HEK293T (cell line): ENCODE data around the gene NFASC.

Experiments used
- ARNT ChIP-seq: fragments of 450-650 bp; IDR thresholded peaks from 2 replicates; pipeline ENCODE4 v1.6.1; 2017; ENCODE audit warnings: mild to moderate bottlenecking
- BHLHE40 ChIP-seq: fragments of 450-650 bp; IDR thresholded peaks from 2 replicates; pipeline ENCODE4 v1.6.1; 2016; ENCODE audit warnings: mild to moderate bottlenecking, moderate library complexity, borderline replicate concordance
- ELF4 ChIP-seq: fragments of 450-650 bp; IDR thresholded peaks from 2 replicates; pipeline ENCODE4 v1.6.1; 2017; ENCODE audit warnings: antibody characterized with exemption
- FOXA1 ChIP-seq: fragments of 450-650 bp; IDR thresholded peaks from 2 replicates; pipeline ENCODE4 v1.6.1; 2016; ENCODE audit warnings: mild to moderate bottlenecking
- FOXM1 ChIP-seq: fragments of 450-650 bp; IDR thresholded peaks from 2 replicates; pipeline ENCODE4 v1.6.1; 2017; ENCODE audit warnings: mild to moderate bottlenecking, borderline replicate concordance
- NFRKB ChIP-seq: fragments of 450-650 bp; IDR thresholded peaks from 2 replicates; pipeline ENCODE4 v1.6.1; 2016; ENCODE audit warnings: mild to moderate bottlenecking, moderate library complexity

- no peak for TF ChIP-seq FOXM1
- no peak for TF ChIP-seq ARNT
- TF ChIP-seq FOXA1: no peak
- no peak for TF ChIP-seq BHLHE40
- no peak for TF ChIP-seq ELF4
- no peak for TF ChIP-seq NFRKB
Measured at GRCh38 chr1:205065666-205066065, 195.0 kb downstream of the NFASC start.
